ENCODE data around the gene CCNQ. TPM values are rescaled to one million over a fixed set of nuclear protein-coding genes. Genes with fewer than 3 reads are reported as not detected.

Gene CCNQ
- 10 to 100 TPM in 1 of 6 donors, 1 to 10 TPM in 5; 6.7 to 10.6 (median 8.1) TPM for total RNA-seq
- polyA plus RNA-seq = 10 to 100 TPM; 26.3 to 32.1 TPM

- H3K4me3 ChIP-seq = peak within 1 kb of the TSS; percentile 44 to 71 (median 60)
- WGBS, 2 donors = 0 to 30% methylated on average over 51 to 79 of the region's 79 CpGs
- no peaks in the 10 kb centered on the region for H3K36me3 ChIP-seq
- H3K4me1 ChIP-seq = no peaks in the 10 kb centered on the region
- peak in 2 of 6 donors; percentile 62 to 81 for DNase-seq
- intact Hi-C loops (cut with DNase I) = no loop called here
- peak; percentile 46 to 59 (median 52) for ATAC-seq
- FAIRE-seq = no peak
- no peaks in the 10 kb centered on the region for H3K9me3 ChIP-seq
- H3K27ac ChIP-seq = peak within 1 kb of the TSS in 3 of 4 donors; percentile 42 to 61 (median 44)
- no peak for TF ChIP-seq CTCF (IDR thresholded peaks at IDR 0.05)
- no peaks in the 10 kb centered on the region for H3K27me3 ChIP-seq
Measured at GRCh38 chrX:153598541-153599191, at the start of gene CCNQ. TSS of gene CCNQ (minus strand) at chrX:153599139. CDS start at chrX:153599073, 66 bp downstream.

GRCh38 chrX:153647461-153648357 is 48.8 kb upstream of the CCNQ start:
- 26 to 42% methylated on average over 84 to 85 of the region's 85 CpGs for WGBS, 2 donors
- Histone ChIP-seq H3K4me3 (peak overlapping the region in 1 of 4 donors; percentile 22), H3K36me3 (no peaks in the 10 kb centered on the region), H3K27ac (no peak overlapping the region), H3K27me3 (peaks cover 0 to 24% (median 7%) of the 10 kb centered on the region in 4 donors), H3K4me1 (no peaks in the 10 kb centered on the region), H3K9me3 (no peaks in the 10 kb centered on the region)
- ATAC-seq = no peak
- peak in 4 of 6 donors; percentile 13 to 64 (median 38) for DNase-seq
- no peak for FAIRE-seq
- intact Hi-C loops (cut with DNase I) = loop anchor here in 1 of 3 donors (10.0 kb wide), 1 partner anchor 93 kb away; no protein-coding TSS in a partner anchor
- TF ChIP-seq CTCF (IDR thresholded peaks at IDR 0.05) = no peak

GRCh38 chrX:153646620-153647373 is 47.9 kb upstream of the CCNQ start, which contains the start of gene DUSP9:
TSS of gene DUSP9 (plus strand) at chrX:153647203. CDS start at chrX:153647954, 751 bp downstream.
- H3K27ac ChIP-seq = no peak within 1 kb of the TSS
- no peak for FAIRE-seq
- DNase-seq = peak; percentile 17 to 77 (median 36)

More at GRCh38 chrX:153646620-153647373, 47.9 kb upstream of the CCNQ start, which contains the start of gene DUSP9:
- WGBS, 2 donors = 5 to 34% methylated on average over 16 to 53 of the region's 53 CpGs
- no peak for TF ChIP-seq CTCF (IDR thresholded peaks at IDR 0.05)
- peak; percentile 53 to 73 (median 64) for ATAC-seq
- peak within 1 kb of the TSS in 2 of 4 donors; percentile 6 to 22 for H3K4me3 ChIP-seq
- intact Hi-C loops (cut with DNase I) = loop anchor here in 1 of 3 donors (10.0 kb wide), 1 partner anchor 92 kb away; no protein-coding TSS in a partner anchor
- H3K4me1 ChIP-seq = no peaks in the 10 kb centered on the region
- peaks cover 0 to 30% (median 7%) of the 10 kb centered on the region in 4 donors for H3K27me3 ChIP-seq
- H3K36me3 ChIP-seq = no peaks in the 10 kb centered on the region
- H3K9me3 ChIP-seq = no peaks in the 10 kb centered on the region

Data from pancreas (tissue), 10 donors.